Upper lobe of left lung (tissue), 6 donors: ENCODE data around the gene KCNC1. TPM values are rescaled to one million over a fixed set of nuclear protein-coding genes. Genes with fewer than 3 reads are reported as not detected.
A peak's percentile ranks its signal among the peaks of the same experiment; 100 is the strongest.

Experiments
- ATAC-seq, 2 donors: fragments of 200-7000 bp; cut with Tn5 transposase; one replicate each; pipeline ENCODE4 v1.9.1; 2022; ENCODE audit warnings: mild to moderate bottlenecking in 2 of 2, moderate library complexity in 2 of 2; ENCODE audit not compliant: low FRiP score in 2 of 2
- DNase-seq, 2 donors: peaks; one replicate each; pipeline ENCODE4 v3.0.0-alpha.2; 2019 to 2020
- H3K27ac ChIP-seq, 4 donors: fragments of 200-600 bp; sonication (generic); one replicate each; pipeline ENCODE4 v1.5.1; 2016 to 2019
- H3K27me3 ChIP-seq, 4 donors: fragments of 200-600 bp; sonication (generic); one replicate each; pipeline ENCODE4 v1.5.1; 2017 to 2019
- H3K36me3 ChIP-seq, 4 donors: fragments of 200-600 bp; sonication (generic); one replicate each; pipeline ENCODE4 v1.5.1; 2016 to 2019
- H3K4me1 ChIP-seq, 4 donors: fragments of 200-600 bp; sonication (generic); one replicate each; pipeline ENCODE4 v1.5.1; 2018 to 2019
- H3K4me3 ChIP-seq, 4 donors: fragments of 200-600 bp; sonication (generic); one replicate each; pipeline ENCODE4 v1.5.1; 2017 to 2019; ENCODE audit warnings: mild to moderate bottlenecking in 2 of 4, moderate library complexity in 1 of 4
- H3K9me3 ChIP-seq, 4 donors: fragments of 200-600 bp; sonication (generic); one replicate each; pipeline ENCODE4 v1.5.1; 2018 to 2019
- CTCF ChIP-seq, 6 experiments: fragments of 450-650 bp in 4 of 6; fragments of 200-600 bp in 2 of 6; sonication (generic) in 2 of 6; IDR thresholded peaks; one replicate each; pipeline ENCODE4 v1.5.1; 2016 to 2019; ENCODE audit warnings: antibody characterized with exemption in 6 of 6
- EP300 ChIP-seq, 4 donors: sonication (generic); formaldehyde crosslinking; IDR thresholded peaks; one replicate each; pipeline ENCODE4 v1.5.1; 2017; ENCODE audit warnings: antibody characterized with exemption in 4 of 4, control low read depth in 2 of 4
- POLR2A ChIP-seq, 4 donors: fragments of 450-650 bp; IDR thresholded peaks; one replicate each; pipeline ENCODE4 v1.5.1; 2016 to 2017; ENCODE audit warnings: antibody characterized with exemption in 4 of 4, mild to moderate bottlenecking in 2 of 4
- POLR2AphosphoS5 ChIP-seq, 2 donors: sonication (generic); formaldehyde crosslinking; IDR thresholded peaks; one replicate each; pipeline ENCODE4 v1.5.1; 2017; ENCODE audit warnings: antibody characterized with exemption in 2 of 2
- WGBS, 2 donors: methylation state at CpG; one replicate each; pipeline ENCODE4 v1.1.5; 2017 to 2018; 5-methylcytosine and 5-hydroxymethylcytosine counted together
- total RNA-seq, 6 donors: library from RNA; depleted of rRNA in 4 of 6; stranded (reverse); fragments of >200 nt in 4 of 6; gene quantifications; one replicate each; pipeline versions ENCODE4 v1.1.0 to v1.2.1, GENCODE V29; 2016 to 2021
- donor health status: DM: no; HTN: no; CAD: no; lungs with moderate emphysema.
- donor health status: DM: no; HTN: yes; CAD: no; lungs with severe emphysema.

Gene KCNC1
- total RNA-seq, 6 donors from 2014 or later, result not detected

- H3K4me3 ChIP-seq, result no peak overlapping the region
- no peak for TF ChIP-seq EP300 (IDR thresholded peaks at IDR 0.05)
- no peak for TF ChIP-seq CTCF (IDR thresholded peaks at IDR 0.05)
- no peak for TF ChIP-seq POLR2AphosphoS5 (IDR thresholded peaks at IDR 0.05)
- no peak for TF ChIP-seq POLR2A (IDR thresholded peaks at IDR 0.05)
- DNase-seq (no peak), ATAC-seq (no peak)
- no peaks in the 10 kb centered on the region for H3K9me3 ChIP-seq
- WGBS, 2 donors, result 67 to 76% methylated on average over 5 to 10 of the region's 10 CpGs
- no peaks in the 10 kb centered on the region for H3K27me3 ChIP-seq
- H3K36me3 ChIP-seq, result no peaks in the 10 kb centered on the region
- H3K27ac ChIP-seq, result no peak overlapping the region
- no peaks in the 10 kb centered on the region for H3K4me1 ChIP-seq
Measured at GRCh38 chr11:17744151-17744940, 9.8 kb downstream of the KCNC1 start.

- WGBS, 2 donors, result 82 to 83% methylated on average over 18 to 20 of the region's 20 CpGs
- peak in 1 of 2 donors; percentile 51 for DNase-seq
- Histone ChIP-seq H3K36me3 (no peaks in the 10 kb centered on the region), H3K27me3 (no peaks in the 10 kb centered on the region), H3K27ac (no peak overlapping the region), H3K4me3 (no peak overlapping the region), H3K9me3 (no peaks in the 10 kb centered on the region), H3K4me1 (no peaks in the 10 kb centered on the region)
- TF ChIP-seq EP300 (IDR thresholded peaks at IDR 0.05) (no peak), POLR2AphosphoS5 (IDR thresholded peaks at IDR 0.05) (no peak), CTCF (IDR thresholded peaks at IDR 0.05) (no peak), POLR2A (IDR thresholded peaks at IDR 0.05) (no peak)
- ATAC-seq, result no peak
Measured at GRCh38 chr11:17745023-17745772, 10.6 kb downstream of the KCNC1 start.

- no peaks in the 10 kb centered on the region for H3K4me1 ChIP-seq
Measured at GRCh38 chr11:17746096-17746495, 11.5 kb downstream of the KCNC1 start.

GRCh38 chr11:17747131-17747955, 12.8 kb downstream of the KCNC1 start:
- H3K27ac ChIP-seq, result no peak overlapping the region
- H3K9me3 ChIP-seq, result no peaks in the 10 kb centered on the region
- no peak overlapping the region for H3K4me3 ChIP-seq
- ATAC-seq, result no peak
- no peaks in the 10 kb centered on the region for H3K4me1 ChIP-seq
- no peaks in the 10 kb centered on the region for H3K27me3 ChIP-seq
- WGBS, 2 donors, result 75 to 78% methylated on average over 8 to 19 of the region's 19 CpGs
- DNase-seq, result peak in 1 of 2 donors; percentile 70
- TF ChIP-seq POLR2AphosphoS5 (IDR thresholded peaks at IDR 0.05) (no peak), POLR2A (IDR thresholded peaks at IDR 0.05) (no peak), EP300 (IDR thresholded peaks at IDR 0.05) (no peak), CTCF (IDR thresholded peaks at IDR 0.05) (no peak)
- no peaks in the 10 kb centered on the region for H3K36me3 ChIP-seq

More at GRCh38 chr11:17746096-17746495, 11.5 kb downstream of the KCNC1 start:
- Histone ChIP-seq H3K9me3 (no peaks in the 10 kb centered on the region), H3K27me3 (no peaks in the 10 kb centered on the region), H3K4me3 (no peak overlapping the region), H3K27ac (no peak overlapping the region), H3K36me3 (no peaks in the 10 kb centered on the region)
- ATAC-seq (no peak), DNase-seq (no peak)
- 64 to 79% methylated on average over 11 of the region's 11 CpGs for WGBS, 2 donors
- no peak for TF ChIP-seq EP300 (IDR thresholded peaks at IDR 0.05)
- TF ChIP-seq POLR2A (IDR thresholded peaks at IDR 0.05), result no peak
- no peak for TF ChIP-seq POLR2AphosphoS5 (IDR thresholded peaks at IDR 0.05)

GRCh38 chr11:17748044-17748443, 13.5 kb downstream of the KCNC1 start:
- 77% methylated on average over 8 of the region's 8 CpGs for WGBS, 2 donors
- no peak for ATAC-seq
- Histone ChIP-seq H3K4me3 (no peak overlapping the region), H3K27ac (no peak overlapping the region), H3K36me3 (no peaks in the 10 kb centered on the region), H3K4me1 (no peaks in the 10 kb centered on the region), H3K27me3 (no peaks in the 10 kb centered on the region), H3K9me3 (no peaks in the 10 kb centered on the region)
- TF ChIP-seq POLR2A (IDR thresholded peaks at IDR 0.05) (no peak), EP300 (IDR thresholded peaks at IDR 0.05) (no peak), CTCF (IDR thresholded peaks at IDR 0.05) (no peak), POLR2AphosphoS5 (IDR thresholded peaks at IDR 0.05) (no peak)
- DNase-seq, result no peak
